ENCODE measurements around the gene TRIM66. TPM values are rescaled to one million over a fixed set of nuclear protein-coding genes. Genes with fewer than 3 reads are reported as not detected.

TRIM66 gene
- total RNA-seq, 1 donor from 2014 or later: 7.3 TPM

DNA sequence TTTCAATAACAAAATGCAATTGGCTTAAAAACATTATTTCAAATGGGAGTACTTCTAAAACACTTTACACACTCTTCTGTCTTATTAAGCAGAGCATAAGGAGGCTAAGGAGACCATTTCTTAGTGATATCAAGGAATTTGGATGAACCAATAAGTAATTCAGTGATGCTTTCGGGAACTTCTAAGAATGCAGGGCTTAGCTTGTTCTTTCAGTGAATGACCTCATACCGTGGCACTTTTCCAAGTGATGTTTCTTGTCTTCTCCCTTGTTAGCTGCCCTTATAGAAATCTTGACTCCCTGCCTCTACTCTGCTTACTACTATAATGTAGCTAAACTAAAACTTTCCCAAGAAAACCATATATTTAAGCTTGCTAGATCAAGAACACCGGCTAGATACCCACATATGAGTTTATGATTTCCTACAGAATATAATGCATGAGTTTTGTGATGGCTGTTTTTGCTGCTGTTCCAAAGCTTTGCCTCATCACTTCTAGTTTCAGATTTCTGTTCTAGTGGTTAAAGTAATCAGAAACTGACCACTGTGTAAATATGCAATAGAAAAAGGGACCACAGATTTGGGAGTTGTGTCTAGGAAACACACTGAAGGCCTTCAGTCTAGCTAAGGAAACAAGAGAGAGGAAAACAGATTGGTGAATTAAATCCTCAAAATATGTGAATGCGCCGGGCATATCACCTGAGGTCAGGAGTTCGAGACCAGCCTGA, 50.9 kb downstream of the TRIM66 start:
- H3K4me3 Mint-ChIP-seq (ENCODE audit: unreplicated experiment): no peak overlapping the region
- no peak overlapping the region for H3K9ac ChIP-seq (ENCODE audit: low read length)
- DNase-seq (ENCODE audit: low read depth) (peak; percentile 79), FAIRE-seq (peak; percentile 71)
- no peaks in the 10 kb centered on the region for H3K9me3 ChIP-seq (ENCODE audit: insufficient read depth, low read depth, low read length)
- TF ChIP-seq EZH2 (IDR thresholded peaks at IDR 0.05; ENCODE audit: insufficient read depth, low read length): no peak
- TF ChIP-seq, protein P1, sequence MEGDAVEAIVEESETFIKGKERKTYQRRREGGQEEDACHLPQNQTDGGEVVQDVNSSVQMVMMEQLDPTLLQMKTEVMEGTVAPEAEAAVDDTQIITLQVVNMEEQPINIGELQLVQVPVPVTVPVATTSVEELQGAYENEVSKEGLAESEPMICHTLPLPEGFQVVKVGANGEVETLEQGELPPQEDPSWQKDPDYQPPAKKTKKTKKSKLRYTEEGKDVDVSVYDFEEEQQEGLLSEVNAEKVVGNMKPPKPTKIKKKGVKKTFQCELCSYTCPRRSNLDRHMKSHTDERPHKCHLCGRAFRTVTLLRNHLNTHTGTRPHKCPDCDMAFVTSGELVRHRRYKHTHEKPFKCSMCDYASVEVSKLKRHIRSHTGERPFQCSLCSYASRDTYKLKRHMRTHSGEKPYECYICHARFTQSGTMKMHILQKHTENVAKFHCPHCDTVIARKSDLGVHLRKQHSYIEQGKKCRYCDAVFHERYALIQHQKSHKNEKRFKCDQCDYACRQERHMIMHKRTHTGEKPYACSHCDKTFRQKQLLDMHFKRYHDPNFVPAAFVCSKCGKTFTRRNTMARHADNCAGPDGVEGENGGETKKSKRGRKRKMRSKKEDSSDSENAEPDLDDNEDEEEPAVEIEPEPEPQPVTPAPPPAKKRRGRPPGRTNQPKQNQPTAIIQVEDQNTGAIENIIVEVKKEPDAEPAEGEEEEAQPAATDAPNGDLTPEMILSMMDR (IDR thresholded peaks at IDR 0.05; ENCODE audit: insufficient read depth, low read depth, low read length): no peak
- H3K79me2 ChIP-seq (ENCODE audit: insufficient read depth, low read length): no peaks in the 10 kb centered on the region
- H3K27me3 Mint-ChIP-seq (ENCODE audit: low read depth, unreplicated experiment): peaks cover 3% of the 10 kb centered on the region
- H3K9me3 Mint-ChIP-seq (ENCODE audit: unreplicated experiment): peaks cover 4% of the 10 kb centered on the region
- no peak overlapping the region for H3K4me3 ChIP-seq (ENCODE audit: insufficient read depth, low read depth, low read length)
- no peaks in the 10 kb centered on the region for H3K27me3 ChIP-seq (ENCODE audit: insufficient read depth, low read length)
- no peak overlapping the region for H3K27ac Mint-ChIP-seq (ENCODE audit: unreplicated experiment)
- H3K4me1 Mint-ChIP-seq (ENCODE audit: low read depth, unreplicated experiment): peaks cover 27% of the 10 kb centered on the region
- H3K27ac ChIP-seq (ENCODE audit: low read depth, low read length): no peak overlapping the region
- H4K20me1 ChIP-seq (ENCODE audit: insufficient read depth, low read length): no peaks in the 10 kb centered on the region
- peaks cover 6% of the 10 kb centered on the region for H3K4me1 ChIP-seq (ENCODE audit: insufficient read depth, low read length)
- H3K36me3 Mint-ChIP-seq (ENCODE audit: low read depth, unreplicated experiment): peaks cover 17% of the 10 kb centered on the region
- no peak overlapping the region for H3K4me2 ChIP-seq (ENCODE audit: low read length)
- H2AFZ ChIP-seq (ENCODE audit: low read depth, low read length): no peak overlapping the region
- peaks cover 2% of the 10 kb centered on the region for H3K36me3 ChIP-seq (ENCODE audit: insufficient read depth, low read length)

DNA sequence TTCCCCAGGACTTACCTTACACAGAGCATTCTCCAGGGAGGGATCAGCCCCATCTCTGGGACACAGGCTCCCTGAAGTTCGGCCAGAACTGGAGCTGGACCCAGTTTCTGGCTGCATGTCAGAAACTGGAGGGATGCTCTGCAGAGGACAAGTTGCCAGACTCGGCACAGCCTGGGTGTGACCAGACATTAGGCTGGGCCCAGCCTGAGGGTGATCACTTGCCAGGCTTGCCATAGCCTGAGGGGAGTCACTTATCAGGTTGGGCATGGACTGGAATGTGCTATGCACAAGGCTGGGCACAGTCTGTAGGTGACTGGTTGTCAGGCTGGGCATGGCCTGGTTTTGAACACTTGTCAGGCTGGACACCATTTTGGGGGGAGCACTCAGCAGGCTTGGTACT, 57.8 kb downstream of the TRIM66 start:
- Histone ChIP-seq H4K20me1 (ENCODE audit: insufficient read depth, low read length) (no peaks in the 10 kb centered on the region), H3K4me2 (ENCODE audit: low read length) (no peak overlapping the region), H3K27me3 (ENCODE audit: insufficient read depth, low read length) (no peaks in the 10 kb centered on the region), H3K79me2 (ENCODE audit: insufficient read depth, low read length) (no peaks in the 10 kb centered on the region), H3K4me1 (ENCODE audit: insufficient read depth, low read length) (no peaks in the 10 kb centered on the region), H3K9me3 (ENCODE audit: insufficient read depth, low read depth, low read length) (no peaks in the 10 kb centered on the region), H2AFZ (ENCODE audit: low read depth, low read length) (no peak overlapping the region), H3K27ac (ENCODE audit: low read depth, low read length) (no peak overlapping the region), H3K4me3 (ENCODE audit: insufficient read depth, low read depth, low read length) (no peak overlapping the region), H3K36me3 (ENCODE audit: insufficient read depth, low read length) (peaks cover 2% of the 10 kb centered on the region), H3K9ac (ENCODE audit: low read length) (no peak overlapping the region)
- DNase-seq (ENCODE audit: low read depth) (no peak), FAIRE-seq (no peak)
- peaks cover 24% of the 10 kb centered on the region for H3K36me3 Mint-ChIP-seq (ENCODE audit: low read depth, unreplicated experiment)
- no peak overlapping the region for H3K27ac Mint-ChIP-seq (ENCODE audit: unreplicated experiment)
- peaks cover 15% of the 10 kb centered on the region for H3K4me1 Mint-ChIP-seq (ENCODE audit: low read depth, unreplicated experiment)
- no peak overlapping the region for H3K4me3 Mint-ChIP-seq (ENCODE audit: unreplicated experiment)
- no peaks in the 10 kb centered on the region for H3K9me3 Mint-ChIP-seq (ENCODE audit: unreplicated experiment)
- TF ChIP-seq, protein P1 (IDR thresholded peaks at IDR 0.05; ENCODE audit: insufficient read depth, low read depth, low read length): no peak
- TF ChIP-seq EZH2 (IDR thresholded peaks at IDR 0.05; ENCODE audit: insufficient read depth, low read length): no peak
- H3K27me3 Mint-ChIP-seq (ENCODE audit: low read depth, unreplicated experiment): no peaks in the 10 kb centered on the region

DNA sequence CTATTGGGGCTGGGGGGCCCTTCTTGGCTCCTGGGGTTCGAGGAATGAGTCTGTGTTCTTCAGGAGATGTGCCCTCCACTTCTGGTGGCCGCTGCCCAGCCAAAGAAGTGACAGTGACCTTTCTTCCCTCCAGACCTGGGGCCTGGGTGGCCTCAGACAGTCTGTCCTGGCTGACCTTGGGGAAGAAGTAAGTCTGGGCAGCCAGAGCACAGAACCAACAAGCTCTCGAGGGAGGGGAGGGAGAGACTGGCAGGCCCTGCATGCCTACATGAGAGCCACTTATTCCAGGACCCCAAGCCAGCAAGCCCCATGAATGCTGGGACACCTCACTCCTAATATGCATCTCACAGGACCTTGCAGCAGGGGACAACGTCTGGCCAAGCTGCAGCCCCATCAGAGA, 61.3 kb downstream of the TRIM66 start:
- FAIRE-seq: no peak
- TF ChIP-seq, protein P1 (IDR thresholded peaks at IDR 0.05; ENCODE audit: insufficient read depth, low read depth, low read length): no peak
- TF ChIP-seq EZH2 (IDR thresholded peaks at IDR 0.05; ENCODE audit: insufficient read depth, low read length): no peak

More for the DNA sequence above, 61.3 kb downstream of the TRIM66 start:
- H3K27me3 Mint-ChIP-seq (ENCODE audit: low read depth, unreplicated experiment): peaks cover 4% of the 10 kb centered on the region
- Histone ChIP-seq H3K27ac (ENCODE audit: low read depth, low read length) (no peak overlapping the region), H3K79me2 (ENCODE audit: insufficient read depth, low read length) (no peaks in the 10 kb centered on the region), H3K4me2 (ENCODE audit: low read length) (no peak overlapping the region), H2AFZ (ENCODE audit: low read depth, low read length) (no peak overlapping the region), H3K4me3 (ENCODE audit: insufficient read depth, low read depth, low read length) (no peak overlapping the region), H3K36me3 (ENCODE audit: insufficient read depth, low read length) (peaks cover 2% of the 10 kb centered on the region), H3K9ac (ENCODE audit: low read length) (no peak overlapping the region), H3K27me3 (ENCODE audit: insufficient read depth, low read length) (no peaks in the 10 kb centered on the region), H3K9me3 (ENCODE audit: insufficient read depth, low read depth, low read length) (no peaks in the 10 kb centered on the region), H3K4me1 (ENCODE audit: insufficient read depth, low read length) (no peaks in the 10 kb centered on the region), H4K20me1 (ENCODE audit: insufficient read depth, low read length) (no peaks in the 10 kb centered on the region)
- DNase-seq (ENCODE audit: low read depth): no peak
- no peak overlapping the region for H3K4me3 Mint-ChIP-seq (ENCODE audit: unreplicated experiment)
- H3K27ac Mint-ChIP-seq (ENCODE audit: unreplicated experiment): no peak overlapping the region
- no peaks in the 10 kb centered on the region for H3K9me3 Mint-ChIP-seq (ENCODE audit: unreplicated experiment)
- no peaks in the 10 kb centered on the region for H3K4me1 Mint-ChIP-seq (ENCODE audit: low read depth, unreplicated experiment)
- peaks cover 44% of the 10 kb centered on the region for H3K36me3 Mint-ChIP-seq (ENCODE audit: low read depth, unreplicated experiment)

Data from astrocyte (in vitro differentiated cells and primary cell).